LNCAP (cell line): ENCODE data around the gene SORCS2.

Source experiments
- TF ChIP-seq, protein P1 (sequence below): fragments of 450-650 bp; IDR thresholded peaks from 2 replicates; pipeline ENCODE4 v1.5.1; 2017; ENCODE audit warnings: mild to moderate bottlenecking

Gene SORCS2

DNA sequence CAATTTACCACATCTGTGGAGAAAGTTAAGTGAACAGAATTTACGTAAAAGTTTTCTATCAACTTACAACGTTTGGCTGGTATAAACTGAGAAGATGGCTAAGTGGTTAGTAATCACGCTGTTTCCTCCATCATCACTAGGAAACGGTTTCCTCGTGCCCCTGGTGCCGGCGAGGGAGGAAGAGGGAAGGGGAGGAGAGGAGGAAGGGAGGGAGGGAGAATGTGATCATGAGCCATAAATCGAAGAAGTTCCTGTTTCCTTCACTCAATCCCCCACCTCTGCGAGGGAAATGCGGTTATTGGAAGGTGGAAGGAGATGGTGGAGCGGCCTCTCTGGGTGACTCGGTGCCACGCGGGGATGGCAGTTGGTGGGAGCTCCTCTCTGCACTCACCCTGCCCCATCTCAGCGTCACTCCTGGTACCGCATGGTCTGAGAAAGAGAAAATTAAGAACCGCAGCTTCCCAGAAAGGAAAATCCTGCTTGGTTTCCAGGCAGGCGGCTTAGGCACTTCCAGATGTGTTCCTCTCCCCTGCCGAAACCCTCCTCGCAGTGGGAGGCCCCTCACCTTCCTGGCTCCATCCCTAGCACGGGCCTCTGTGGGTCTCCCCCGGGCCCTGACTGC is 530.5 kb downstream of the SORCS2 start:
- TF ChIP-seq, protein P1, sequence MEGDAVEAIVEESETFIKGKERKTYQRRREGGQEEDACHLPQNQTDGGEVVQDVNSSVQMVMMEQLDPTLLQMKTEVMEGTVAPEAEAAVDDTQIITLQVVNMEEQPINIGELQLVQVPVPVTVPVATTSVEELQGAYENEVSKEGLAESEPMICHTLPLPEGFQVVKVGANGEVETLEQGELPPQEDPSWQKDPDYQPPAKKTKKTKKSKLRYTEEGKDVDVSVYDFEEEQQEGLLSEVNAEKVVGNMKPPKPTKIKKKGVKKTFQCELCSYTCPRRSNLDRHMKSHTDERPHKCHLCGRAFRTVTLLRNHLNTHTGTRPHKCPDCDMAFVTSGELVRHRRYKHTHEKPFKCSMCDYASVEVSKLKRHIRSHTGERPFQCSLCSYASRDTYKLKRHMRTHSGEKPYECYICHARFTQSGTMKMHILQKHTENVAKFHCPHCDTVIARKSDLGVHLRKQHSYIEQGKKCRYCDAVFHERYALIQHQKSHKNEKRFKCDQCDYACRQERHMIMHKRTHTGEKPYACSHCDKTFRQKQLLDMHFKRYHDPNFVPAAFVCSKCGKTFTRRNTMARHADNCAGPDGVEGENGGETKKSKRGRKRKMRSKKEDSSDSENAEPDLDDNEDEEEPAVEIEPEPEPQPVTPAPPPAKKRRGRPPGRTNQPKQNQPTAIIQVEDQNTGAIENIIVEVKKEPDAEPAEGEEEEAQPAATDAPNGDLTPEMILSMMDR, result no peak

DNA sequence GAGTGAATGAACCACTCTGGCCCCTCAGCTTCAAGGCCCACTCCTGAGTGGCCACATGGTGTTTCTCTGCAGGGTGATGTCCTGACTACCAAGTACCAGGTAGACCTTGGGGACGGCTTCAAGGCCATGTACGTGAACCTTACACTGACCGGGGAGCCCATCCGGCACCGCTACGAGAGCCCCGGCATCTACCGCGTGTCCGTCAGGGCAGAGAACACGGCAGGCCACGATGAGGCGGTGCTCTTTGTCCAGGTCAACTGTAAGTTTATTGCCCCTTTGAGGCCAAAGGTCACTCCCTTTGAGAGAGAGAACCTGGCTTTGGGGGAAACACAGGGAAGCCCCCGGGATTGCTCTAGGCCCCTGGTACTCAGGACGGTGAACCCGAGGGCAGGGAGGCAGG is 531.3 kb downstream of the SORCS2 start:
- TF ChIP-seq, protein P1, result no peak

DNA sequence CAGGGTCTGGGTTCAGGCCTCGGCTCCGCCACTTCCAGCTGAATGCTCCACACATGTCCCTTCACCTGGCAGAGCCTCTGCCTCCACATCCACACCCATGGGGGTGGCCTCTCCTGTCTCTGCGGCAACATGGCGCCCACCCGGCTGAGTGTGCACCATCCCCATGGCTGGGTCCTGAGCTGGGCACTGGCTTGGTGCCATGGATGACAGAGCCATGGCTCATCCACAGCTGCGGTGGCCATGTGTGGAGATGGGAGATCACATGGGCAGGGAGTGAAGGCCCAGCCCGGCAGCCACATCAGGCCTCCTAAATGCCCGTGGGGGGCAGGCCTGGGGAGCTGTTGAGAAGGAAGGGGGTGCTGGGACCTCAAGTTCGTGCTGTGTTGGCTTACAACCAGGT is 533.6 kb downstream of the SORCS2 start:
- TF ChIP-seq, protein P1, result no peak

DNA sequence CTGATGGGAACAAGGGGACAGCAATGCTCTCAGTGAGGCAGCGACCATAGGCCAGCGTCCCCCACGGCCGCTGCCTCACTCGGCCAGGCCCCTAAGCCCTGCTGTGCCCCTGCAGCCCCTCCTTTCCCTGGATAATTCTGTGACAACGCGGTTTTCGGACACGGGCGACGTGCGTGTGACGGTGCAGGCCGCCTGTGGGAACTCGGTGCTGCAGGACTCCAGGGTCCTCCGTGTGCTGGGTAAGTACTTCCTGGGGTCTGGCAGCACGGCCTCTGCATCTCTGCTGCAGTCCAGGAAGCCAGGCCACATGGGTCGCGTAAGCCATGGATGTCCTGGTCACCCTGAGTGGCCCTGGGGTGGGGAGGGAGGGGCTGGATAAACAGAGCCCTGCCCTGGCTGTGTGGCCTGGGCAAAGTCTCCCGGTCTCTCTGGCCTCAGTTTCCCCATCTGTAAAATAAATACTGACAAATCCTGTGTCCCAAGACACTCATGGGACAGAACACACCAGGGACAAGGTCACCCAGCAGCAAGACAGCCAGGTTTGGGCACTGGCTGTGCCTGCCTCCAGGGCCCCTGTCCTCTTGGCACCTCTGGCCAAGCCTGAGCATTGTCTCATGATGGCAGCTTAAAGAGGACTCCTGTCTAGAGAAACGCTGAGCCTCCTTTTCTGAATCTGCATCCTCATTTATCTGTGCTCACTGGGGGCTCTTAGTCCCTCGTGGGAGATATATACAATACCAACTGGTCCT is 534.5 kb downstream of the SORCS2 start:
- TF ChIP-seq, protein P1, result no peak

DNA sequence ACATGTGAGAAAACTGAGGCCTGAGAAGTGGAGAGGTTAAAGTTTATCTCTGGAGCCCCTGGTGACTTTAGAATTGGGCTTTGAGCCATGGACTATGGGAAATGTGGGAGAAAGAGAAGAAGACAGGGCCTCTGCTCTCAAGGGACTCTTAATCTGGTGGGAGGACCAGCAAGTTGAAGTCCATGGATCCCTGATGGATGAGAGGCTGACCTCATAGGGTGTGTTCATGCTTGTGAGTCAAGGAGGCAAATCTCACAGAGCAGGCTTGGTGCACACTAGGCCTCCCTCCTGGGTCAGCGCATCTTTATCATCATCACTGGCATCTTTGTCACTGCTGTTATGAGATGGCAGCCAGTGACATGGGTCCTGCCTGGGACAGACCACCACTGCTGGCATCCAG is 535.4 kb downstream of the SORCS2 start:
- TF ChIP-seq, protein P1, result no peak

DNA sequence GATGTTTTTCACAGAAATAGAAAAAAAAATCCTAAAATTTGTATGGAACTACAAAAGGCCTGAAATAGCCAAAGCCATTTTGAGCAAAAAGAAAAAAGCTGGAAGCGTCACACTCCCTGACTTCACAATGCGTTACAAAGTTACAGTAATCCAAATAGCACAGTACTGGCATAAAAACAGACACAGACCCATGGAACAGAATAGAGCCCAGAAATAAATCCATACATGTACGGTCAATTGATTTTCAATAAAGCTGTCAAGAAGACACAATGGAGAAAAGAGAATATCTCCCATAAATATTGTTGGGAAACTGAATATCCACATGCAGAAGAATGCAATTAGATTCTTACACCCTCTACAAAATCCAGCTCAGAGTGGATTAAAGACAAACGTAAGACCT is 539.1 kb downstream of the SORCS2 start:
- TF ChIP-seq, protein P1, result no peak

DNA sequence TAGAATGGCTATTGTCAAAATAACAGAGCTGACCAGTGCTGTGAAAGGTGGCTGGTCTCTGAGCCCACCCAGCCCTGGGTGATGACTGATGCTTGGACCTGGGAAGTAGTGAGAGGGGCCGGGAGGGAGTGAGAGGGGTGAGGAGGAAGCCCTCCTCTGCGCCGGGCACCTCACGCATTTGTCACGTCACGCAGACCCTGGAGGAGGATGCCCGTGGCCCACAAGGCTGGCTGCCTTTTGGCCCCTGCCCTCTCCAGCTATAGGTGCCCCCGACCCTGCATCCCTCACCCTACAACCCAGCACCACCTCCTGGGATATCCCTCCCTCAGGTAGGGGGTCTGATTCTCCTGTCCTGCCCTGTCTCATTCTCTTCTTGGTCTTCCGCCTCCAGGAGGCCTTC is 539.9 kb downstream of the SORCS2 start:
- TF ChIP-seq, protein P1, result no peak
